Measurements from ENCODE around the gene ARHGAP6. TPM values are rescaled to one million over a fixed set of nuclear protein-coding genes. Genes with fewer than 3 reads are reported as not detected.
"Not testable (repeated sequence)": the region's sequence is repeated elsewhere in the genome, so short reads cannot be mapped to it uniquely, and the experiment has no call there.

The ARHGAP6 gene
- total and polyA plus RNA-seq, 2 of the 4 experiments (the other 2 are of a cell fraction), result 1.4 to 1.8 TPM

DNA sequence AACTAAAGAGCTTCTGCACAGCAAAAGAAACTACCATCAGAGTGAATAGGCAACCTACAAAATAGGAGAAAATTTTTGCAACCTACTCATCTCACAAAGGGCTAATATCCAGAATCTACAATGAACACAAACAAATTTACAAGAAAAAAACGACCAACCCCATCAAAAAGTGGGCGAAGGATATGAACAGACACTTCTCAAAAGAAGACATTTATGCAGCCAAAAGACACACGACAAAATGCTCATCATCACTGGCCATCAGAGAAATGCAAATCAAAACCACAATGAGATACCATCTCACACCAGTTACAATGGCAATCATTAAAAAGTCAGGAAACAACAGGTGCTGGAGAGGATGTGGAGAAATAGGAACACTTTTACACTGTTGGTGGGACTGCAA, 304.1 kb downstream of the ARHGAP6 start:
- H3K56ac ChIP-seq (ENCODE audit: extremely low read depth, insufficient read depth, low read length); H4K8ac ChIP-seq (ENCODE audit: low read depth in 2 of 2, low read length in 2 of 2); H2BK15ac ChIP-seq (ENCODE audit: low read depth, low read length); H4K5ac ChIP-seq (ENCODE audit: low read depth, low read length); H3K27me3 ChIP-seq (ENCODE audit: control insufficient read depth, insufficient read depth, low read length); CTCF ChIA-PET; H3K4ac ChIP-seq (ENCODE audit: low read depth, low read length); H2BK5ac ChIP-seq (ENCODE audit: low read depth, low read length, poor library complexity, severe bottlenecking); in situ Hi-C loops (cut with MboI; ENCODE audit: low sequenced_read_pairs); H3K4me1 ChIP-seq (ENCODE audit: control insufficient read depth, insufficient read depth, low read length); H2BK120ac ChIP-seq (ENCODE audit: low read depth, low read length); intact Hi-C loops (cut with micrococcal nuclease); H2BK20ac ChIP-seq (ENCODE audit: low read depth, low read length); H3K14ac ChIP-seq (replicated peaks; ENCODE audit: low read depth, low read length); H3K36me3 ChIP-seq (ENCODE audit: control insufficient read depth, insufficient read depth, low read length); H3K4me3 ChIP-seq (ENCODE audit: insufficient read depth, low read depth, low read length); H4K20me1 ChIP-seq (ENCODE audit: insufficient read depth, low read length); H3K23ac ChIP-seq (ENCODE audit: low read depth, low read length); POLR2A ChIA-PET (ENCODE audit: unreplicated experiment); H3K9me1 ChIP-seq (ENCODE audit: insufficient read depth, low read length); H3K9ac ChIP-seq (ENCODE audit: low read depth, low read length); H2AK5ac ChIP-seq (ENCODE audit: low read depth, low read length); dilution Hi-C loops (cut with HindIII; ENCODE audit: low sequenced_read_pairs, unreplicated experiment); ATAC-seq (ENCODE audit: low read depth); H2AK9ac ChIP-seq (replicated peaks; ENCODE audit: low read depth, low read length, poor library complexity); H4K91ac ChIP-seq (ENCODE audit: insufficient read depth, low read depth, low read length); H3K4me2 ChIP-seq (ENCODE audit: low read depth, low read length); BruUV-seq (replicated peaks); H3K27ac ChIP-seq (ENCODE audit: insufficient read depth, low read length); H3K18ac ChIP-seq (ENCODE audit: low read depth, low read length); H3K79me1 ChIP-seq (ENCODE audit: low read depth in 1 of 2, low read length in 2 of 2); H3K9me3 ChIP-seq (ENCODE audit: control insufficient read depth, insufficient read depth, low read length); DNase-seq; H2AFZ ChIP-seq (replicated peaks; ENCODE audit: low read length, poor library complexity): not testable (repeated sequence)
- no CpG with 5 or more reads among the region's 3 CpGs for WGBS, 2 experiments (ENCODE audit: extremely low coverage in 2 of 2, insufficient read length in 1 of 2)

- H3K4me3 ChIP-seq (ENCODE audit: insufficient read depth, low read depth, low read length); H4K20me1 ChIP-seq (ENCODE audit: insufficient read depth, low read length); intact Hi-C loops (cut with micrococcal nuclease); H2BK20ac ChIP-seq (ENCODE audit: low read depth, low read length); H2BK120ac ChIP-seq (ENCODE audit: low read depth, low read length); H3K56ac ChIP-seq (ENCODE audit: extremely low read depth, insufficient read depth, low read length); BruUV-seq (replicated peaks); H3K4me2 ChIP-seq (ENCODE audit: low read depth, low read length); in situ Hi-C loops (cut with MboI; ENCODE audit: low sequenced_read_pairs); H4K91ac ChIP-seq (ENCODE audit: insufficient read depth, low read depth, low read length); H2BK5ac ChIP-seq (ENCODE audit: low read depth, low read length, poor library complexity, severe bottlenecking); H3K9ac ChIP-seq (ENCODE audit: low read depth, low read length); H3K14ac ChIP-seq (replicated peaks; ENCODE audit: low read depth, low read length); CTCF ChIA-PET; H3K9me3 ChIP-seq (ENCODE audit: control insufficient read depth, insufficient read depth, low read length); H4K5ac ChIP-seq (ENCODE audit: low read depth, low read length); H3K23ac ChIP-seq (ENCODE audit: low read depth, low read length); H2AFZ ChIP-seq (replicated peaks; ENCODE audit: low read length, poor library complexity); ATAC-seq (ENCODE audit: low read depth); POLR2A ChIA-PET (ENCODE audit: unreplicated experiment); H4K8ac ChIP-seq (ENCODE audit: low read depth in 2 of 2, low read length in 2 of 2); H3K36me3 ChIP-seq (ENCODE audit: control insufficient read depth, insufficient read depth, low read length); H3K18ac ChIP-seq (ENCODE audit: low read depth, low read length); H2AK9ac ChIP-seq (replicated peaks; ENCODE audit: low read depth, low read length, poor library complexity); H3K9me1 ChIP-seq (ENCODE audit: insufficient read depth, low read length); H2AK5ac ChIP-seq (ENCODE audit: low read depth, low read length); H2BK15ac ChIP-seq (ENCODE audit: low read depth, low read length); H3K4me1 ChIP-seq (ENCODE audit: control insufficient read depth, insufficient read depth, low read length); H3K79me1 ChIP-seq (ENCODE audit: low read depth in 1 of 2, low read length in 2 of 2); DNase-seq; H3K4ac ChIP-seq (ENCODE audit: low read depth, low read length); H3K27me3 ChIP-seq (ENCODE audit: control insufficient read depth, insufficient read depth, low read length); H3K27ac ChIP-seq (ENCODE audit: insufficient read depth, low read length); dilution Hi-C loops (cut with HindIII; ENCODE audit: low sequenced_read_pairs, unreplicated experiment): not testable (repeated sequence)
- WGBS, 2 experiments (ENCODE audit: extremely low coverage in 2 of 2, insufficient read length in 1 of 2), result no CpG with 5 or more reads among the region's 2 CpGs
Measured at GRCh38 chrX:11355944-11356343, 309.8 kb downstream of the ARHGAP6 start.
